ENCODE measurements around the gene RPRD1B. TPM values are rescaled to one million over a fixed set of nuclear protein-coding genes. Genes with fewer than 3 reads are reported as not detected.

RPRD1B gene
- total and polyA plus RNA-seq, 2 of the 8 experiments (the other 6 are each of a cell fraction or from before 2014, with no cell fraction given) = 10.3 to 20.9 TPM

- no peak for TF ChIP-seq FOSL1 (IDR thresholded peaks at IDR 0.05; ENCODE audit: insufficient read depth, low read depth, low read length)
- no peak for TF ChIP-seq RFX5 (IDR thresholded peaks at IDR 0.05; ENCODE audit: borderline replicate concordance, low read depth, low read length)
- TF ChIP-seq BRCA1 (IDR thresholded peaks at IDR 0.05; ENCODE audit: low read depth, low read length) = no peak
- TF ChIP-seq CREB1 (IDR thresholded peaks at IDR 0.05) = no peak
- TF ChIP-seq CEBPB (IDR thresholded peaks at IDR 0.05; ENCODE audit: low read depth, low read length) = no peak
Measured at GRCh38 chr20:38126932-38127621, 93.5 kb downstream of the RPRD1B start (continued).
